Adrenal gland (tissue), 12 donors: Measurements from ENCODE around the gene ZNF324B. TPM values are rescaled to one million over a fixed set of nuclear protein-coding genes. Genes with fewer than 3 reads are reported as not detected.

ENCODE experiments used
- DNase-seq, 7 donors: peaks; one replicate each; pipeline ENCODE4 v3.0.0-alpha.2; 2019 to 2020
- H3K27ac ChIP-seq, 5 donors: fragments of 200-600 bp; sonication (generic) in 4 of 5; 1 replicate in 3 of 5; 2 replicates in 2 of 5; pipeline versions ENCODE4 v1.5.1 to v1.8.0; 2016 to 2020; ENCODE audit warnings: mild to moderate bottlenecking in 1 of 5
- H3K27me3 ChIP-seq: fragments of 200-600 bp; 2 replicates; pipeline ENCODE4 v1.8.0; 2021
- H3K36me3 ChIP-seq, 2 donors: fragments of 200-600 bp; replicated peaks in 1 of 2; 1 replicate in 1 of 2; 2 replicates in 1 of 2; pipeline versions ENCODE4 v1.5.1 to v1.8.0; 2018 to 2022
- H3K4me1 ChIP-seq, 2 donors: fragments of 200-600 bp; replicated peaks in 1 of 2; 1 replicate in 1 of 2; 2 replicates in 1 of 2; pipeline versions ENCODE4 v1.5.1 to v1.8.0; 2018 to 2021
- H3K4me3 ChIP-seq, 4 donors: fragments of 200-600 bp; sonication (generic) in 3 of 4; one replicate each; pipeline ENCODE4 v1.5.1; 2016 to 2018
- H3K9me3 ChIP-seq, 3 donors: fragments of 200-600 bp; sonication (generic) in 1 of 3; replicated peaks in 1 of 3; 1 replicate in 2 of 3; 2 replicates in 1 of 3; pipeline versions ENCODE4 v1.5.1 to v1.8.0; 2016 to 2021
- POLR2A ChIP-seq, 2 donors: fragments of 450-650 bp; IDR thresholded peaks; one replicate each; pipeline ENCODE4 v1.6.1; 2017; ENCODE audit warnings: antibody characterized with exemption in 2 of 2, mild to moderate bottlenecking in 2 of 2, moderate library complexity in 1 of 2
- WGBS, 4 donors: extraction: QIAGEN DNeasy Blood & Tissue Kit in 2 of 4; methylation state at CpG; one replicate each; pipeline versions ENCODE4 v1.1.5 to v1.1.7; 2013 to 2017; 5-methylcytosine and 5-hydroxymethylcytosine counted together
- intact Hi-C, 2 donors: fragments of 100-400 bp; cut with DNase I; formaldehyde crosslinking; loops; one replicate each; pipeline versions ENCODE4 v1.14.1 to v1.15.0; 2022 to 2023
- polyA plus RNA-seq, 3 donors: library from polyadenylated mRNA; stranded (reverse); fragments of 200-250 nt in 2 of 3; fragments of 350-450 nt in 1 of 3; fragmentation: Illumina TruSeq in 1 of 3; extraction: RNeasy Lipid Tissue Mini Kit (QIAGEN cat#74804) in 1 of 3; gene quantifications; one replicate each; pipeline ENCODE4 v1.2.3, GENCODE V29; 2013 to 2014
- total RNA-seq, 9 donors: library from RNA; depleted of rRNA in 4 of 9; stranded (reverse); fragments of >200 nt in 4 of 9; fragments of 120-200 nt in 1 of 9; fragmentation: NEBNext Ultra II Directional in 1 of 9; extraction: Animal tissue kit (Norgen Biotek cat#: 25700) in 1 of 9; gene quantifications; one replicate each; pipeline versions ENCODE4 v1.1.0 to v1.2.4, GENCODE V29; 2013 to 2023
- TF ChIP-seq, protein P1 (sequence below), 6 experiments: fragments of 450-650 bp in 4 of 6; fragments of 200-600 bp in 2 of 6; sonication (generic) in 1 of 6; IDR thresholded peaks; 1 replicate in 5 of 6; 2 replicates in 1 of 6; pipeline versions ENCODE4 v1.5.1 to v1.8.0; 2016 to 2021; ENCODE audit warnings: antibody characterized with exemption in 6 of 6, mild to moderate bottlenecking in 2 of 6, moderate library complexity in 1 of 6
- donor health status: healthy with polysubstance abuse.
- donor health status: Bipolar disorder and iron deficiency.
- donor health status: DM: yes; HTN: yes; CAD: no.
- donor health status: DM: no; HTN: no; CAD: no.
- donor health status: DM: no; HTN: no; CAD: no.
- donor health status: DM: yes; HTN: yes; CAD: no.

ZNF324B gene
- total and polyA plus RNA-seq, 12 donors = 1.4 to 8.7 (median 6.7) TPM

DNA sequence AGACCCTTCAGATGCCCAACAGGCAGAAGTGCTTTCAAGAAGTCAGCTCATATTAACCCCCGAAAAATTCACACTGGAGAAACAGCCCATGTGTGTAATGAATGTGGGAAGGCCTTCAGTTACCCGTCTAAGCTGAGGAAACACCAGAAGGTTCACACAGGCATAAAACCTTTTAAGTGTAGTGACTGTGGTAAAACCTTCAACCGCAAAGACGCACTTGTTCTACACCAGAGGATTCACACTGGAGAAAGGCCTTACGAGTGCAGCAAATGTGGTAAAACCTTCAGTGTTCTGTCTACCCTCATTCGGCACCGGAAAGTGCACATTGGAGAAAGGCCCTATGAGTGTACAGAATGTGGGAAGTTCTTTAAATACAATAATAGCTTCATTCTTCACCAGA lies 34.4 kb upstream of the ZNF324B start:
- WGBS, 4 donors = 92 to 100% (median 97%) methylated on average over 7 of the region's 7 CpGs
- Histone ChIP-seq H3K27ac (no peak overlapping the region), H3K4me3 (no peak overlapping the region), H3K27me3 (no peaks in the 10 kb centered on the region), H3K36me3 (peaks cover 0 to 39% of the 10 kb centered on the region in 2 donors), H3K4me1 (no peaks in the 10 kb centered on the region), H3K9me3 (no peaks in the 10 kb centered on the region)
- no peak for TF ChIP-seq POLR2A (IDR thresholded peaks at IDR 0.05)
- TF ChIP-seq, protein P1, sequence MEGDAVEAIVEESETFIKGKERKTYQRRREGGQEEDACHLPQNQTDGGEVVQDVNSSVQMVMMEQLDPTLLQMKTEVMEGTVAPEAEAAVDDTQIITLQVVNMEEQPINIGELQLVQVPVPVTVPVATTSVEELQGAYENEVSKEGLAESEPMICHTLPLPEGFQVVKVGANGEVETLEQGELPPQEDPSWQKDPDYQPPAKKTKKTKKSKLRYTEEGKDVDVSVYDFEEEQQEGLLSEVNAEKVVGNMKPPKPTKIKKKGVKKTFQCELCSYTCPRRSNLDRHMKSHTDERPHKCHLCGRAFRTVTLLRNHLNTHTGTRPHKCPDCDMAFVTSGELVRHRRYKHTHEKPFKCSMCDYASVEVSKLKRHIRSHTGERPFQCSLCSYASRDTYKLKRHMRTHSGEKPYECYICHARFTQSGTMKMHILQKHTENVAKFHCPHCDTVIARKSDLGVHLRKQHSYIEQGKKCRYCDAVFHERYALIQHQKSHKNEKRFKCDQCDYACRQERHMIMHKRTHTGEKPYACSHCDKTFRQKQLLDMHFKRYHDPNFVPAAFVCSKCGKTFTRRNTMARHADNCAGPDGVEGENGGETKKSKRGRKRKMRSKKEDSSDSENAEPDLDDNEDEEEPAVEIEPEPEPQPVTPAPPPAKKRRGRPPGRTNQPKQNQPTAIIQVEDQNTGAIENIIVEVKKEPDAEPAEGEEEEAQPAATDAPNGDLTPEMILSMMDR (IDR thresholded peaks at IDR 0.05) = no peak
- intact Hi-C loops = no loop called here
- DNase-seq = no peak

DNA sequence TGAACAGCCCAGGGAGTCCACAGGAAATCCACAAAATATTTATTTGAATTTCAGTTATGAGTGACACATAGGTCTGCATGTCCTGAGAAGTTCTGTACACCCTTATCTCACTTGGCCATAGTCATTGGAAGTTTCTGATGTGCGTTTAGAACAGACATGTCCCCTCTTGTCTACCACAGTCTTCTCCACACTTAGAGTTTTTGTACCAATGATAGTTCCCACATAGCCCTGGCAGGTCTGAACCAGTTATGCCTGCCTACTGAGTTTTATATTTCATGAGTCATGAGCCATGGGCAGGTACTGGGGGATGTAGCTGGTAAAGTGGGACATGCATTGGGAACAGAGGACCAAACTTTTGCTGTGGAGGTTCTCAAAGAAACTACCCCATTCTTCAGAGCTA lies 22.8 kb upstream of the ZNF324B start:
- Histone ChIP-seq H3K9me3 (peaks cover 4 to 43% (median 10%) of the 10 kb centered on the region in 3 donors), H3K27ac (no peak overlapping the region)

DNA sequence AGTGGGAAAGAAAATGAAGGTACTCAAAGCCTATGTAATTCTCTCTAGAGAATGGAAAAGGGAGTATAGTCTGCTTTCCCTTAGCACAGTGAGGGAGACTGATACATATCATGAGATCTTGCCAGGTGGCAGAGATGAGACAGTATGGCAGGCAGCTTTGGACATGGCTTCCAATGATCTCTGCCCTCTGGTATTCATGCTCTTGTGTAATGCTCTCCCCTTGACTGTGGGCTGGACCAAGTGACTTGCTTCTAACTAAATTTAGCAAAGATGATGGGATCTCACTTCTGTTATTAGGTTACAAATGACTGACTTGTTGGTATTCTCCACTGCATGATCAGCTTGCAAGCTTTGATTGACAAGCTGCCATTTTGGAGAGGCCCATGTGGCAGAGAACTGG lies 21.7 kb upstream of the ZNF324B start:
- no peaks in the 10 kb centered on the region for H3K27me3 ChIP-seq
- intact Hi-C loops = no loop called here
- peaks cover 0 to 10% of the 10 kb centered on the region in 2 donors for H3K36me3 ChIP-seq
- TF ChIP-seq, protein P1 (IDR thresholded peaks at IDR 0.05) = no peak
- no peak for TF ChIP-seq POLR2A (IDR thresholded peaks at IDR 0.05)
- no peaks in the 10 kb centered on the region for H3K4me1 ChIP-seq
- no peak overlapping the region for H3K4me3 ChIP-seq
- H3K27ac ChIP-seq = no peak overlapping the region
- H3K9me3 ChIP-seq = peaks cover 4 to 54% (median 18%) of the 10 kb centered on the region in 3 donors
- DNase-seq = no peak

More for the DNA sequence above, 22.8 kb upstream of the ZNF324B start:
- intact Hi-C loops = no loop called here
- H3K4me3 ChIP-seq = no peak overlapping the region
- TF ChIP-seq POLR2A (IDR thresholded peaks at IDR 0.05) = no peak
- TF ChIP-seq, protein P1 (IDR thresholded peaks at IDR 0.05) = no peak
- DNase-seq = no peak
- WGBS, 4 donors = 45 to 100% (median 64%) methylated on average over 1 of the region's 1 CpG
- no peaks in the 10 kb centered on the region for H3K4me1 ChIP-seq
- no peaks in the 10 kb centered on the region for H3K27me3 ChIP-seq
- H3K36me3 ChIP-seq = no peaks in the 10 kb centered on the region

DNA sequence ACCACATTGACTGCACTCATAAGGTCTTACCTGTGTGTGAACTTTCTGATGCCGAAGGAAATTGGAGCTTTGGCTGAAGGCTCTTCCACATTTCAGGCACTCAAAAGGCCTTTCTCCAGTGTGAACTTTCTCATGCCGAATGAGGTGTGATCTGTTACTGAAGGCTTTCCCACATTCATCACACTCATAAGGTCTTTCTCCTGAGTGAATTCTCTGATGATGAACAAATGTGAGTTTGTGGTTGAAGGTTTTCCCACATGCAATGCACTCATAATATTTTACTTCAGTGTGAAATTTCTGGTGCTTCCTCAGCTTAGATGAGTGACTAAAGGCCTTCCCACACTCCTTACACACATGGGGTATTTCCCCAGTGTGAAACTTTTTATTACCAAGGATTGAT lies 17.2 kb upstream of the ZNF324B start:
- H3K9me3 ChIP-seq = peaks cover 4 to 78% (median 18%) of the 10 kb centered on the region in 3 donors
- no peak overlapping the region for H3K4me3 ChIP-seq
- intact Hi-C loops = no loop called here
- peaks cover under 1 to 4% of the 10 kb centered on the region in 2 donors for H3K4me1 ChIP-seq
- peaks cover 0 to 21% of the 10 kb centered on the region in 2 donors for H3K36me3 ChIP-seq
- H3K27me3 ChIP-seq = no peaks in the 10 kb centered on the region
- H3K27ac ChIP-seq = no peak overlapping the region
- no peak for TF ChIP-seq POLR2A (IDR thresholded peaks at IDR 0.05)
- TF ChIP-seq, protein P1 (IDR thresholded peaks at IDR 0.05) = no peak
- no peak for DNase-seq
- 83 to 98% (median 97%) methylated on average over 2 of the region's 2 CpGs for WGBS, 4 donors
